ENCODE measurements around the gene ZNF213. TPM values are rescaled to one million over a fixed set of nuclear protein-coding genes. Genes with fewer than 3 reads are reported as not detected.

ZNF213 gene
- total and polyA plus RNA-seq, 2 experiments from 2014 or later, result 2.9 to 10.4 TPM

- H3K27ac Mint-ChIP-seq, result no peak overlapping the region
- Histone ChIP-seq H3K4me3 (no peak overlapping the region), H3K27ac (ENCODE audit: low read depth) (no peak overlapping the region), H3K4me1 (ENCODE audit: insufficient read depth) (no peaks in the 10 kb centered on the region; the same call in 1 of the 2 replicates), H4K20me1 (replicated peaks; ENCODE audit: insufficient read depth) (no peaks in the 10 kb centered on the region; the same call in 1 of the 2 replicates), H3K36me3 (ENCODE audit: insufficient read depth) (no peaks in the 10 kb centered on the region), H3K79me2 (replicated peaks; ENCODE audit: insufficient read depth) (no peaks in the 10 kb centered on the region), H3F3A (replicated peaks; ENCODE audit: low read depth) (peaks cover 25% of the 10 kb centered on the region), H3K27me3 (ENCODE audit: insufficient read depth) (peaks cover 37% of the 10 kb centered on the region), H3K9me2 (ENCODE audit: insufficient read depth) (no peaks in the 10 kb centered on the region), H3K4me2 (no peak overlapping the region), H2AFZ (no peak overlapping the region)
- no peak for DNase-seq (ENCODE audit: low spot score)
- H3K36me3 Mint-ChIP-seq (ENCODE audit: low read depth), result peaks cover 5% of the 10 kb centered on the region; the same call in 1 of the 3 replicates
- H3K9me3 Mint-ChIP-seq, result peaks cover 25% of the 10 kb centered on the region
- peaks cover 39% of the 10 kb centered on the region for H3K27me3 Mint-ChIP-seq (ENCODE audit: insufficient read depth, low read depth, poor library complexity)
- no peak for ATAC-seq
- H3K4me1 Mint-ChIP-seq, result peaks cover 7% of the 10 kb centered on the region
- H3K4me3 Mint-ChIP-seq, result no peak overlapping the region
- TF ChIP-seq ETS1 (IDR thresholded peaks at IDR 0.05) (no peak), JUNB (IDR thresholded peaks at IDR 0.05; ENCODE audit: unreplicated experiment) (no peak), REST (IDR thresholded peaks at IDR 0.05; ENCODE audit: unreplicated experiment) (no peak), POLR2AphosphoS5 (IDR thresholded peaks at IDR 0.05; ENCODE audit: low read depth) (no peak), EZH2 (IDR thresholded peaks at IDR 0.05; ENCODE audit: low read depth, unreplicated experiment) (no peak), CTCF (conservative IDR thresholded peaks at IDR 0.05; ENCODE audit: low read depth in 2 of 2) (no peak), ZNF331 (CRISPR knock-in tag; IDR thresholded peaks at IDR 0.05; ENCODE audit: low read depth) (no peak), ZNF114 (CRISPR knock-in tag; IDR thresholded peaks at IDR 0.05) (no peak), STAT1 (IDR thresholded peaks at IDR 0.05; ENCODE audit: unreplicated experiment) (no peak), NANOG (IDR thresholded peaks at IDR 0.05; ENCODE audit: borderline replicate concordance) (no peak), ZNF462 (CRISPR knock-in tag; IDR thresholded peaks at IDR 0.05) (no peak), EZH2phosphoT487 (IDR thresholded peaks at IDR 0.05; ENCODE audit: unreplicated experiment) (no peak), CREB1 (CRISPR knock-in tag; IDR thresholded peaks at IDR 0.05; ENCODE audit: low read depth) (no peak)
Measured at GRCh38 chr16:3166505-3166886, 31.7 kb downstream of the ZNF213 start.
